Spleen (tissue), 11 donors: Measurements from ENCODE around the gene SIVA1. TPM values are rescaled to one million over a fixed set of nuclear protein-coding genes. Genes with fewer than 3 reads are reported as not detected.

Experiments
- DNase-seq: peaks from one replicate; pipeline ENCODE4 v3.0.0-alpha.2; 2020
- H3K27ac ChIP-seq, 8 donors: fragments of 200-600 bp; sonication (generic) in 7 of 8; 1 replicate in 4 of 8; 2 replicates in 4 of 8; pipeline versions ENCODE4 v1.5.0 to v1.8.0; 2016 to 2021; ENCODE audit warnings: inconsistent platforms in 4 of 8, mild to moderate bottlenecking in 4 of 8, moderate library complexity in 1 of 8
- H3K27me3 ChIP-seq, 7 donors: fragments of 200-600 bp; sonication (generic) in 6 of 7; replicated peaks in 1 of 7; 1 replicate in 4 of 7; 2 replicates in 3 of 7; pipeline versions ENCODE4 v1.5.0 to v1.8.0; 2016 to 2021; ENCODE audit warnings: inconsistent platforms in 3 of 7, mild to moderate bottlenecking in 1 of 7
- H3K36me3 ChIP-seq, 6 donors: fragments of 200-600 bp; sonication (generic) in 5 of 6; 1 replicate in 4 of 6; 2 replicates in 2 of 6; pipeline versions ENCODE4 v1.5.0 to v1.8.0; 2016 to 2021; ENCODE audit warnings: inconsistent platforms in 2 of 6
- H3K4me1 ChIP-seq, 6 donors: fragments of 200-600 bp; sonication (generic) in 5 of 6; 1 replicate in 3 of 6; 2 replicates in 3 of 6; pipeline versions ENCODE4 v1.5.0 to v1.8.0; 2016 to 2021; ENCODE audit warnings: inconsistent platforms in 3 of 6
- H3K4me3 ChIP-seq, 8 donors: fragments of 200-600 bp; sonication (generic) in 7 of 8; 1 replicate in 4 of 8; 2 replicates in 4 of 8; pipeline versions ENCODE4 v1.5.0 to v1.8.0; 2016 to 2021; ENCODE audit warnings: inconsistent platforms in 4 of 8, mild to moderate bottlenecking in 4 of 8, moderate library complexity in 2 of 8
- H3K9me3 ChIP-seq, 8 donors: fragments of 200-600 bp; sonication (generic) in 7 of 8; 1 replicate in 4 of 8; 2 replicates in 4 of 8; pipeline versions ENCODE4 v1.5.0 to v1.8.0; 2016 to 2021; ENCODE audit warnings: inconsistent platforms in 4 of 8
- CTCF ChIP-seq, 11 experiments: fragments of 200-600 bp in 7 of 11; fragments of 450-650 bp in 4 of 11; sonication (generic) in 4 of 11; IDR thresholded peaks in 8 of 11; conservative IDR thresholded peaks in 3 of 11; 1 replicate in 7 of 11; 2 replicates in 4 of 11; pipeline versions ENCODE4 v1.4.0 to v1.8.0; 2016 to 2021; ENCODE audit warnings: antibody characterized with exemption in 11 of 11, inconsistent platforms in 4 of 11, mild to moderate bottlenecking in 1 of 11
- POLR2A ChIP-seq, 3 donors: fragments of 450-650 bp; IDR thresholded peaks; one replicate each; pipeline ENCODE4 v1.5.1; 2017; ENCODE audit warnings: antibody characterized with exemption in 3 of 3, mild to moderate bottlenecking in 1 of 3
- POLR2AphosphoS5 ChIP-seq, 3 donors: sonication (generic); formaldehyde crosslinking; IDR thresholded peaks; one replicate each; pipeline ENCODE4 v1.5.1; 2017; ENCODE audit warnings: antibody characterized with exemption in 3 of 3
- WGBS, 5 donors: extraction: QIAGEN DNeasy Blood & Tissue Kit in 3 of 5; methylation state at CpG; one replicate each; pipeline versions ENCODE4 v1.1.5 to v1.1.7; 2013 to 2018; 5-methylcytosine and 5-hydroxymethylcytosine counted together
- intact Hi-C: fragments of 100-400 bp; cut with DNase I; formaldehyde crosslinking; loops from one replicate; pipeline ENCODE4 v1.15.0; 2023; ENCODE audit warnings: low total_unique reads
- polyA plus RNA-seq, 3 donors: library from polyadenylated mRNA; stranded (reverse); fragments of 200-250 nt; gene quantifications; one replicate each; pipeline ENCODE4 v1.2.1, GENCODE V29; 2013
- total RNA-seq, 7 donors: library from RNA; depleted of rRNA in 3 of 7; stranded (reverse); fragments of >200 nt in 3 of 7; fragmentation: NEBNext Ultra II Directional in 4 of 7; extraction: Animal tissue kit (Norgen Biotek cat#: 25700) in 4 of 7; gene quantifications; one replicate each; pipeline versions ENCODE4 v1.1.0 to v1.2.1, GENCODE V29; 2016 to 2021
- donor health status: healthy with polysubstance abuse.
- donor health status: DM: no; HTN: no; CAD: no; lungs with moderate emphysema.
- donor health status: DM: no; HTN: no; CAD: no.
- donor health status: Bipolar disorder and iron deficiency.
- donor health status: healthy.
- donor health status: DM: no; HTN: no; CAD: no.
- donor health status: DM: yes; HTN: yes; CAD: no.

The SIVA1 gene
- total and polyA plus RNA-seq, 10 donors, result 56.7 to 226 (median 141) TPM

- peaks cover 0 to 12% (median 6%) of the 10 kb centered on the region in 8 donors for H3K9me3 ChIP-seq
- H3K27me3 ChIP-seq, result no peaks in the 10 kb centered on the region
- TF ChIP-seq CTCF (IDR thresholded peaks at IDR 0.05 in 8 of 11, conservative IDR thresholded peaks at IDR 0.05 in 3 of 11) (no peak), POLR2A (IDR thresholded peaks at IDR 0.05) (no peak), POLR2AphosphoS5 (IDR thresholded peaks at IDR 0.05) (no peak)
- 85 to 89% (median 88%) methylated on average over 24 of the region's 24 CpGs for WGBS, 5 donors
- intact Hi-C loops, result no loop called here
- H3K36me3 ChIP-seq, result peaks cover 0 to 59% (median 46%) of the 10 kb centered on the region in 6 donors
- no peak for DNase-seq
- H3K4me3 ChIP-seq, result no peak overlapping the region
- peaks cover 13 to 46% (median 30%) of the 10 kb centered on the region in 6 donors for H3K4me1 ChIP-seq
- H3K27ac ChIP-seq, result no peak overlapping the region
Measured at GRCh38 chr14:104770072-104770579, 17.2 kb downstream of the SIVA1 start.

- peak in 1 of 3 donors; percentile 13 for TF ChIP-seq POLR2AphosphoS5 (IDR thresholded peaks at IDR 0.05)
- TF ChIP-seq CTCF (IDR thresholded peaks at IDR 0.05 in 8 of 11, conservative IDR thresholded peaks at IDR 0.05 in 3 of 11), result peak in 7 of 11 experiments; percentile 22 to 57 (median 46)
- TF ChIP-seq POLR2A (IDR thresholded peaks at IDR 0.05), result no peak
- intact Hi-C loops, result no loop called here
- WGBS, 5 donors, result 87 to 97% (median 94%) methylated on average over 5 of the region's 5 CpGs
- H3K27me3 ChIP-seq, result no peaks in the 10 kb centered on the region
- no peak overlapping the region for H3K27ac ChIP-seq
- no peak overlapping the region for H3K4me3 ChIP-seq
- H3K36me3 ChIP-seq, result peaks cover 0 to 66% (median 51%) of the 10 kb centered on the region in 6 donors
- DNase-seq, result no peak
- peaks cover 13 to 46% (median 30%) of the 10 kb centered on the region in 6 donors for H3K4me1 ChIP-seq
- peaks cover 0 to 12% (median 6%) of the 10 kb centered on the region in 8 donors for H3K9me3 ChIP-seq
Measured at GRCh38 chr14:104770851-104771272, 17.9 kb downstream of the SIVA1 start.

DNA sequence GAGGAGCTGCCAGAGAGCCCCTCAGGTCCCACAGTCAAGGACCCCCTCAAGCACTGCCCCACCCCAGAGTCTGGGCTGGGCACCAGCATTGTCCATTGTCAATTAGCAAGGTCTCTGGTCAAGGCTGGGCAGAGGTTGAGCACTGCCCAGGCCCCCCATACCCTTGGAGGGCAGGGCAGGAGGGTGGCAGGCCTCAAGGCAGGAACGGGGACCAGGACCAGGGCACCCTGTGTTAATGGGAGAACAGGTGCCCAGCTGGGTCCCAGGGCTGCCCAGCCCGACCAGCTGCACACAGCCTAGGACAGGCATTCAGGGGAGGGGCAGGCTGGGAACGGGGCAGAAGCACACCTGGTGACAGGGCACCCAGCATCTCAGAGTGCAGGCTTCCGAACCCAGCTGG lies 18.4 kb downstream of the SIVA1 start:
- WGBS, 5 donors, result 92 to 100% (median 98%) methylated on average over 3 to 4 of the region's 4 CpGs
- DNase-seq, result no peak
- peaks cover 0 to 71% (median 53%) of the 10 kb centered on the region in 6 donors for H3K36me3 ChIP-seq
- no peaks in the 10 kb centered on the region for H3K27me3 ChIP-seq
- H3K4me1 ChIP-seq, result peaks cover 13 to 46% (median 30%) of the 10 kb centered on the region in 6 donors
- peak in 1 of 3 donors; percentile 2 for TF ChIP-seq POLR2AphosphoS5 (IDR thresholded peaks at IDR 0.05)
- no peak for TF ChIP-seq CTCF (IDR thresholded peaks at IDR 0.05 in 8 of 11, conservative IDR thresholded peaks at IDR 0.05 in 3 of 11)
- TF ChIP-seq POLR2A (IDR thresholded peaks at IDR 0.05), result no peak
- no peak overlapping the region for H3K27ac ChIP-seq
- peaks cover 0 to 9% (median 6%) of the 10 kb centered on the region in 8 donors for H3K9me3 ChIP-seq
- intact Hi-C loops, result no loop called here
- H3K4me3 ChIP-seq, result no peak overlapping the region

- 81 to 88% (median 85%) methylated on average over 28 to 34 of the region's 34 CpGs for WGBS, 5 donors
- TF ChIP-seq POLR2A (IDR thresholded peaks at IDR 0.05) (no peak), CTCF (IDR thresholded peaks at IDR 0.05 in 8 of 11, conservative IDR thresholded peaks at IDR 0.05 in 3 of 11) (no peak), POLR2AphosphoS5 (IDR thresholded peaks at IDR 0.05) (peak in 2 of 3 donors; percentile 37 to 56)
- DNase-seq, result no peak
- peaks cover 0 to 9% (median 5%) of the 10 kb centered on the region in 8 donors for H3K9me3 ChIP-seq
- H3K36me3 ChIP-seq, result peaks cover 0 to 79% (median 58%) of the 10 kb centered on the region in 6 donors
- no peaks in the 10 kb centered on the region for H3K27me3 ChIP-seq
- H3K27ac ChIP-seq, result no peak overlapping the region
- peaks cover 13 to 39% (median 27%) of the 10 kb centered on the region in 6 donors for H3K4me1 ChIP-seq
- intact Hi-C loops, result no loop called here
- no peak overlapping the region for H3K4me3 ChIP-seq
Measured at GRCh38 chr14:104771918-104772706, 19.2 kb downstream of the SIVA1 start.
